ENCODE results near the gene SLC49A3.

DNA sequence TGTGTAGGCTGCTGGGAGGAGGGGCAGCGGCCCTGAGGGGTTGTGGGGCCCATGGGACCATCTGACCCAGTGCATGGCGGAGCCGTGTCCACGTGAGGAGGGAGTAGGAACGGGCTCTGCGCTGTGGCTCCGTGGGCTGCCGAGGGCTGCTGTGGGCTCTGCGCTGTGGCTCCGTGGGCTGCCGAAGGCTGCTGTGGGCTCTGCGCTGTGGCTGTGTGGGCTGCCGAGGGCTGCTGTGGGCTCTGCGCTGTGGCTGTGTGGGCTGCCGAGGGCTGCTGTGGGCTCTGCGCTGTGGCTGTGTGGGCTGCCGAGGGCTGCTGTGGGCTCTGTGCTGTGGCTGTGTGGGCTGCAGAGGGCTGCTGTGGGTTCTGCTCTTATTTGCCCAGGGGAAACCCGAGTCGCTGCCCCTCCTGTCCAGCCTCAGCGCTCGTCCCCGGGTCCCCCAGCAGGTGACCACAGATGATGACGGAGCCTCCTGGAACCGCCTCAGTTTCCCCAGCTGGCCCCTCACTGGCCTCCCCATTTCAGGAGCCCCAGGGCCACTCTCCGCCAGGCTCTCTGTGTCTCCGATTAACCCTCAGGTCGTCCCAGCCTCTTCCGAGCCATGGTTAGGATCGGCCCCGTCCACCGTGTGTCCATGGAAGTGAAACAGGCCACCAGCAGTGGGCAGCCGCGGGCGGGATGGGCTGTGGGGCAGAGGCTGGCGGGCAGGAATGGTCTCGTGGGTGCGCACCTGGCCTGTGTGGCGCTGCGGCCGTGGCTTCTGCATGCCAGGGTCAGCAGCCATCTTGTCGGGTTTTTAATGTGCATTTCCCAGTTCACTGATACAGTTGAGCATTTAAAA lies 36.7 kb upstream of the SLC49A3 start:
- TF ChIP-seq, protein P1, sequence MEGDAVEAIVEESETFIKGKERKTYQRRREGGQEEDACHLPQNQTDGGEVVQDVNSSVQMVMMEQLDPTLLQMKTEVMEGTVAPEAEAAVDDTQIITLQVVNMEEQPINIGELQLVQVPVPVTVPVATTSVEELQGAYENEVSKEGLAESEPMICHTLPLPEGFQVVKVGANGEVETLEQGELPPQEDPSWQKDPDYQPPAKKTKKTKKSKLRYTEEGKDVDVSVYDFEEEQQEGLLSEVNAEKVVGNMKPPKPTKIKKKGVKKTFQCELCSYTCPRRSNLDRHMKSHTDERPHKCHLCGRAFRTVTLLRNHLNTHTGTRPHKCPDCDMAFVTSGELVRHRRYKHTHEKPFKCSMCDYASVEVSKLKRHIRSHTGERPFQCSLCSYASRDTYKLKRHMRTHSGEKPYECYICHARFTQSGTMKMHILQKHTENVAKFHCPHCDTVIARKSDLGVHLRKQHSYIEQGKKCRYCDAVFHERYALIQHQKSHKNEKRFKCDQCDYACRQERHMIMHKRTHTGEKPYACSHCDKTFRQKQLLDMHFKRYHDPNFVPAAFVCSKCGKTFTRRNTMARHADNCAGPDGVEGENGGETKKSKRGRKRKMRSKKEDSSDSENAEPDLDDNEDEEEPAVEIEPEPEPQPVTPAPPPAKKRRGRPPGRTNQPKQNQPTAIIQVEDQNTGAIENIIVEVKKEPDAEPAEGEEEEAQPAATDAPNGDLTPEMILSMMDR (conservative IDR thresholded peaks at IDR 0.05; ENCODE audit: low read depth, low read length): no peak
- no peak for TF ChIP-seq EZH2 (IDR thresholded peaks at IDR 0.05; ENCODE audit: low read length, unreplicated experiment)
